Smooth muscle cell (in vitro differentiated cells): ENCODE results near the gene DPY19L1. TPM values are rescaled to one million over a fixed set of nuclear protein-coding genes. Genes with fewer than 3 reads are reported as not detected.
"Not testable (repeated sequence)": the region's sequence is repeated elsewhere in the genome, so short reads cannot be mapped to it uniquely, and the experiment has no call there.

Source experiments
- DNase-seq: peaks from one replicate; lab custom pipeline; 2025; ENCODE audit not compliant: unreplicated experiment; lab: John Stamatoyannopoulos, UW
- H2AFZ ChIP-seq: fragments of 200-600 bp; sonication (generic); 2 replicates; pipeline ENCODE4 v1.6.0; 2016; ENCODE audit warnings: antibody characterized with exemption, low read depth, mild to moderate bottlenecking
- H3F3A ChIP-seq: fragments of 200-600 bp; sonication (generic); 2 replicates; pipeline ENCODE4 v1.6.0; 2017; ENCODE audit warnings: antibody characterized with exemption, low read depth
- H3K27ac ChIP-seq: fragments of 200-600 bp; sonication (generic); 2 replicates; pipeline ENCODE4 v1.5.1; 2016; ENCODE audit warnings: low read depth, mild to moderate bottlenecking
- H3K27me3 ChIP-seq: fragments of 200-600 bp; sonication (generic); 2 replicates; pipeline ENCODE4 v1.6.1; 2016; ENCODE audit warnings: low read depth, mild to moderate bottlenecking
- H3K36me3 ChIP-seq: fragments of 200-600 bp; sonication (generic); 2 replicates; pipeline ENCODE4 v1.5.1; 2016; ENCODE audit warnings: low read depth
- H3K4me1 ChIP-seq: fragments of 200-600 bp; sonication (generic); 2 replicates; pipeline ENCODE4 v1.5.1; 2016; ENCODE audit warnings: low read depth
- H3K4me2 ChIP-seq: fragments of 200-600 bp; sonication (generic); 2 replicates; pipeline ENCODE4 v1.6.0; 2016; ENCODE audit warnings: mild to moderate bottlenecking
- H3K4me3 ChIP-seq: fragments of 200-600 bp; sonication (generic); 2 replicates; pipeline ENCODE4 v1.5.1; 2016; ENCODE audit warnings: mild to moderate bottlenecking
- H3K79me2 ChIP-seq: fragments of 200-600 bp; sonication (generic); 2 replicates; pipeline ENCODE4 v1.6.0; 2016; ENCODE audit warnings: low read depth, mild to moderate bottlenecking
- H3K9ac ChIP-seq: fragments of 200-600 bp; sonication (generic); 2 replicates; pipeline ENCODE4 v1.6.0; 2016; ENCODE audit warnings: low read depth
- H3K9me3 ChIP-seq: fragments of 200-600 bp; sonication (generic); replicated peaks from 2 replicates; pipeline ENCODE4 v1.5.1; 2016; ENCODE audit warnings: low read depth
- H4K20me1 ChIP-seq: fragments of 200-600 bp; sonication (generic); 2 replicates; pipeline ENCODE4 v1.6.0; 2016; ENCODE audit warnings: low read depth
- WGBS: methylation state at CpG from one replicate; pipeline ENCODE4 v1.1.7; 2016; ENCODE audit warnings: low lambda C conversion rate; 5-methylcytosine and 5-hydroxymethylcytosine counted together
- microRNA counts: library from miRNA; unstranded; fragments of <30 nt; microRNA quantifications from one replicate; lab custom pipeline; 2016
- microRNA-seq: library from miRNA; unstranded; fragments of <30 nt; microRNA quantifications from one replicate; pipeline ENCODE4, GENCODE V29; 2016; ENCODE audit warnings: borderline number of aligned reads
- polyA plus RNA-seq: library from polyadenylated mRNA; unstranded; fragments of >200 nt; fragmentation: Nextera tagmentation; extraction: Ambion mirVana; gene quantifications from 2 replicates; pipeline ENCODE4 v1.2.1, GENCODE V29; 2016
- small RNA-seq: library from RNA; depleted of rRNA; stranded (forward); fragments of <200 nt; gene quantifications from one replicate; pipeline ENCODE3, GENCODE V24; 2014
- total RNA-seq: library from RNA; depleted of rRNA; stranded (reverse); fragments of >200 nt; gene quantifications from 2 replicates; pipeline ENCODE4 v1.2.3, GENCODE V29; 2014
- TF ChIP-seq, protein P1 (sequence below): fragments of 200-600 bp; sonication (generic); IDR thresholded peaks from 2 replicates; pipeline ENCODE4 v1.5.1; 2017; ENCODE audit warnings: borderline replicate concordance, mild to moderate bottlenecking, antibody characterized with exemption; ENCODE audit not compliant: insufficient read depth, poor library complexity, severe bottlenecking

DPY19L1 gene
- total and polyA plus RNA-seq, 2 experiments from 2014 or later, result 14.5 to 38.2 TPM

DNA sequence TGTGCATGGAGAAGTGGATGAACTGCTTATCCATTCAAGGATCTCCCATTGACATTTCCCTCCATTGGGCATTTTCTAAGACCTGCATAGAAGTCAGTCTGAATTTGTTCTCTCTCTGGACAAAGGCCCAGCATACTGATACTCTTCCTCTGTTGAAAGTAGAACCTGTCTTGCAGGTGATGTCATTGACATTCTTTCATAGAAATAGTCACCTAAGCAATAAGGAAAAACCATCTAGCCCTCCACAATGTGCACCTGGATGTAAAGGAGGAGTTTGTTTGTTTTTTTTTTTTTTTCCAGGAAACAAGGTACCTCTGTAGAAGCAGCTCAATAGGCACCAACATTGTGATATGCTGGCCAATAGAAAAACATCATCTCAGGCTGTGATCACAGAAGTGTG lies 150.4 kb downstream of the DPY19L1 start:
- TF ChIP-seq, protein P1, sequence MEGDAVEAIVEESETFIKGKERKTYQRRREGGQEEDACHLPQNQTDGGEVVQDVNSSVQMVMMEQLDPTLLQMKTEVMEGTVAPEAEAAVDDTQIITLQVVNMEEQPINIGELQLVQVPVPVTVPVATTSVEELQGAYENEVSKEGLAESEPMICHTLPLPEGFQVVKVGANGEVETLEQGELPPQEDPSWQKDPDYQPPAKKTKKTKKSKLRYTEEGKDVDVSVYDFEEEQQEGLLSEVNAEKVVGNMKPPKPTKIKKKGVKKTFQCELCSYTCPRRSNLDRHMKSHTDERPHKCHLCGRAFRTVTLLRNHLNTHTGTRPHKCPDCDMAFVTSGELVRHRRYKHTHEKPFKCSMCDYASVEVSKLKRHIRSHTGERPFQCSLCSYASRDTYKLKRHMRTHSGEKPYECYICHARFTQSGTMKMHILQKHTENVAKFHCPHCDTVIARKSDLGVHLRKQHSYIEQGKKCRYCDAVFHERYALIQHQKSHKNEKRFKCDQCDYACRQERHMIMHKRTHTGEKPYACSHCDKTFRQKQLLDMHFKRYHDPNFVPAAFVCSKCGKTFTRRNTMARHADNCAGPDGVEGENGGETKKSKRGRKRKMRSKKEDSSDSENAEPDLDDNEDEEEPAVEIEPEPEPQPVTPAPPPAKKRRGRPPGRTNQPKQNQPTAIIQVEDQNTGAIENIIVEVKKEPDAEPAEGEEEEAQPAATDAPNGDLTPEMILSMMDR, result no peak
- no peaks in the 10 kb centered on the region for H3K9me3 ChIP-seq
- H4K20me1 ChIP-seq, result no peaks in the 10 kb centered on the region
- no peaks in the 10 kb centered on the region for H3F3A ChIP-seq
- no peak overlapping the region for H3K4me2 ChIP-seq
- no peaks in the 10 kb centered on the region for H3K4me1 ChIP-seq
- H3K27ac ChIP-seq, result no peak overlapping the region
- no peaks in the 10 kb centered on the region for H3K79me2 ChIP-seq
- no peak for DNase-seq
- H3K27me3 ChIP-seq, result no peaks in the 10 kb centered on the region
- no peak overlapping the region for H2AFZ ChIP-seq
- no peaks in the 10 kb centered on the region for H3K36me3 ChIP-seq
- H3K9ac ChIP-seq, result no peak overlapping the region
- H3K4me3 ChIP-seq, result no peak overlapping the region

DNA sequence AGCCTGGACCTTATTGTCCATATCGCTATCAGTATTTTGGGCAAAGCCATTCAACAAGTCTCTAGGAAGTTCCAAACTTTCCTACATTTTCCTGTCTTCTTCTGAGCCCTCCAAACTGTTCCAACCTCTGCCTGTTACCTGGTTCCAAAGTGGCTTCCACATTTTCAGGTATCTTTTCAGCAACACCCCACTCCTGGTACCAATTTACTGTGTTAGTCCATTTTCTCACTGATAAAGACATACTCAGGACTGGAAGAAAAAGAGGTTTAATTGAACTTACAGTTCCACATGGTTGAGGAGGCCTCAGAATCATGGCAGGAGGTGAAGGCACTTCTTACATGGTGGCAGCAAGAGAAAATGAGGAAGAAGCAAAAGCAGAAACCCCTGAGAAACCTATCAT lies 153.4 kb downstream of the DPY19L1 start:
- H2AFZ ChIP-seq, H3K79me2 ChIP-seq, H3K9me3 ChIP-seq, H4K20me1 ChIP-seq, H3K9ac ChIP-seq, DNase-seq, H3K4me3 ChIP-seq, H3K27me3 ChIP-seq, H3K36me3 ChIP-seq, H3K4me1 ChIP-seq, H3K4me2 ChIP-seq, H3F3A ChIP-seq, H3K27ac ChIP-seq: not testable (repeated sequence)
- 96% methylated on average over 1 of the region's 1 CpG for WGBS

DNA sequence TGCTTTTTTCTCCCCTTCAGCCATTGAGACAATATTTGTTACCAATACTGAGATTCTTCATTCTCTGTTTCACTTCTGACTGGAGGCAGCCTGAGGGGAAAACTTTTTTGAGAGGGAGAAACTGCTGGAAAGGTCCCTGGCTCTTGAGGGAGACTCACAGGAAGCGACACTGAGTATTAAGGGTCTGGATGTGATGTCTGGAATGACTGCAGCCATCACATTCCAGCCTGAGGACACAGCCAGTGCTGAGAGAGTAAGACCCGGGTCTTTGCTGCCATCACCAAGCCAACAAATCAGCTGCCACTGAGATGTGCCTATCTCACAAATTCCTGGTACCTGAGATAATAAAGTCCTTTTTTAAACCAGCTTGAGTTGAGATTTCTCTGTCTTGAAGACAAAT lies 157.4 kb downstream of the DPY19L1 start:
- Histone ChIP-seq H3F3A (no peaks in the 10 kb centered on the region), H3K27me3 (no peaks in the 10 kb centered on the region), H3K9me3 (no peaks in the 10 kb centered on the region), H3K4me2 (no peak overlapping the region), H3K4me3 (no peak overlapping the region), H3K79me2 (no peaks in the 10 kb centered on the region), H3K9ac (no peak overlapping the region), H3K4me1 (no peaks in the 10 kb centered on the region), H4K20me1 (no peaks in the 10 kb centered on the region), H2AFZ (no peak overlapping the region), H3K36me3 (no peaks in the 10 kb centered on the region), H3K27ac (no peak overlapping the region)
- DNase-seq, result no peak
- WGBS, result 76% methylated on average over 2 of the region's 2 CpGs
- TF ChIP-seq, protein P1, result no peak

DNA sequence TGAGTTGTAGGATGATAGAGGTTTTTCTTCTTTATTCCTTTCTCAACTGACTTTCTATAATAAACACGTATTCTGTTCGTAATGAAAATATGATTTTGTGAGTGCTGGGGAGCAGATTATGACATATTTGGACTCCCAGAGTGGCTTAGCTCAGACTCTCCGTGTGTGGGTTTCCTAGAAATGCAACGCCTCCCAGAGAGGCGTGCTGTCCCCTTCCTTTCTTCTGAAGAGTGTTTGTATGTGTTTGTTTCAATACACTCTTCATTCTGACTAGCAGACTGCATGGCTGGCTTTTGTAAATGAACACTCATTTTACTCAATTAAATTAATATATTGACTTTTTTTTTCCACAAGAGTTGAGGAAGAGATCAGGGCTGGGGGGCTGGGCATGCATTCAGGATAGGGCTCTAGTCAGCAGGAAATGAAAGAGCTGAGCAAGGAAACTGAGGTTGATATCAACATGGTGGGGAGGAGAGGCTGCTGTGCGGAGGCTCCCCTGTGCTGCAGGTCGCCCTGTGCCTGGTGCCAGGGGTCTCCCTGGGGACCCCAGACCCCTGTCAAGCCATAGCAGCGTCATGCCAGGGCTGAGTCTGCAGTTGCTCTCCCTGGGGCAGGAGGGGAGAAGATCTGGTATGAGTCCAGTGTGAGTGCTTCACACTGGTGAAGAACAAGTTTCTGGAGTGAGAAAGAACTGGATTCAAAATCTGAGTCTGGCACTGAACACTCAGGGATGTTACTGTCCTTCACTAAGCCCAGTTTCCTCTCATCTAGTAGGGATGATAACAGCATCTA lies 158.1 kb downstream of the DPY19L1 start:
- not testable (repeated sequence) for H3K27ac ChIP-seq

More for the DNA sequence above, 158.1 kb downstream of the DPY19L1 start:
- H4K20me1 ChIP-seq, DNase-seq, H3K27me3 ChIP-seq, H3F3A ChIP-seq, H3K79me2 ChIP-seq, H2AFZ ChIP-seq, H3K4me3 ChIP-seq, H3K9me3 ChIP-seq, H3K4me1 ChIP-seq, H3K4me2 ChIP-seq, H3K9ac ChIP-seq, H3K36me3 ChIP-seq: not testable (repeated sequence)
- WGBS, result 84% methylated on average over 8 of the region's 8 CpGs

MicroRNA genes within 50 kb of the gene (microRNA counts, 767-probe panel; counts per million panel counts)
- microRNA hsa-miR-548n (lab: Ali Mortazavi, UCI), result 183 counts per million

Small RNAs within 50 kb of the gene (microRNA-seq; reads per million reads assigned to microRNA genes)
- gene MIR548N, result not detected

Small RNAs within 50 kb of the gene (small RNA-seq; reads per million reads assigned to genes)
- gene MIR548N (not detected), gene RF00322 (not detected)

Other genes with a start within 250 kb of the DPY19L1 start
- gene TBX20, start 216.6 kb upstream of the DPY19L1 start, total RNA-seq, result 58.4 and 71.1 TPM in 2 replicates
- gene TBX20, start 216.6 kb upstream of the DPY19L1 start, polyA plus RNA-seq, result 4.3 and 5.0 TPM in 2 replicates